Measurements from ENCODE around the gene CCDC60.

The CCDC60 gene

DNA sequence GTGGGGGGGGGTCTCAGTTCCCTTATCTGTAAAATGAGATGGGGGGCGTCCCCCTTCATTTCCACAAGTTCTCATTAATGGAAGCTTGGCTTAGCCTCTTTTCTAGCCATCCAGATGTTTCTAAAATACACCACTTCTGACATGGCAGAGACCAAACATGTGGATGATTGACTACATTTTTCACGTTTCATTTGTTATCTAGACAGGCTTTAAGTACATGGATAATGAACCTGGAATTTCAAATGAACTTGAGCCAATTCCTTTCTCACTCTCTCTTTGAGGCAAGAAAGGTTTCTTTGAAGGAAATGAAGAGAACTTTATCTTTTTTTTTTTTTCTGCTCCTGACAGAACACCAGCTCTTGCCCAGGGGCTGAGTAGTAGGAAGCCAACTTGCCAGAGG, 39.1 kb downstream of the CCDC60 start:
- H3K27me3 ChIP-seq (ENCODE audit: control insufficient read depth, low read length), result no peaks in the 10 kb centered on the region
- no peaks in the 10 kb centered on the region for H3K36me3 ChIP-seq (ENCODE audit: control insufficient read depth, low read length)
- no peak overlapping the region for H3K4me3 ChIP-seq (ENCODE audit: low read length)
- no peak overlapping the region for H3K4me2 ChIP-seq (ENCODE audit: low read length)
- H3K9me2 ChIP-seq (replicated peaks; ENCODE audit: control insufficient read depth, low read length), result no peaks in the 10 kb centered on the region
- no peaks in the 10 kb centered on the region for H3K4me1 ChIP-seq (ENCODE audit: control insufficient read depth, low read length)
- H4K20me1 ChIP-seq (ENCODE audit: control insufficient read depth, insufficient read depth, low read depth, low read length), result no peaks in the 10 kb centered on the region
- H3K27ac ChIP-seq (ENCODE audit: low read depth, low read length), result no peak overlapping the region
- TF ChIP-seq, protein P1, sequence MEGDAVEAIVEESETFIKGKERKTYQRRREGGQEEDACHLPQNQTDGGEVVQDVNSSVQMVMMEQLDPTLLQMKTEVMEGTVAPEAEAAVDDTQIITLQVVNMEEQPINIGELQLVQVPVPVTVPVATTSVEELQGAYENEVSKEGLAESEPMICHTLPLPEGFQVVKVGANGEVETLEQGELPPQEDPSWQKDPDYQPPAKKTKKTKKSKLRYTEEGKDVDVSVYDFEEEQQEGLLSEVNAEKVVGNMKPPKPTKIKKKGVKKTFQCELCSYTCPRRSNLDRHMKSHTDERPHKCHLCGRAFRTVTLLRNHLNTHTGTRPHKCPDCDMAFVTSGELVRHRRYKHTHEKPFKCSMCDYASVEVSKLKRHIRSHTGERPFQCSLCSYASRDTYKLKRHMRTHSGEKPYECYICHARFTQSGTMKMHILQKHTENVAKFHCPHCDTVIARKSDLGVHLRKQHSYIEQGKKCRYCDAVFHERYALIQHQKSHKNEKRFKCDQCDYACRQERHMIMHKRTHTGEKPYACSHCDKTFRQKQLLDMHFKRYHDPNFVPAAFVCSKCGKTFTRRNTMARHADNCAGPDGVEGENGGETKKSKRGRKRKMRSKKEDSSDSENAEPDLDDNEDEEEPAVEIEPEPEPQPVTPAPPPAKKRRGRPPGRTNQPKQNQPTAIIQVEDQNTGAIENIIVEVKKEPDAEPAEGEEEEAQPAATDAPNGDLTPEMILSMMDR (IDR thresholded peaks at IDR 0.05; ENCODE audit: low read depth, low read length, poor library complexity, severe bottlenecking), result no peak
- TF ChIP-seq EZH2phosphoT487 (IDR thresholded peaks at IDR 0.05; ENCODE audit: borderline replicate concordance, low read length), result no peak
- H3K9me3 ChIP-seq (ENCODE audit: control insufficient read depth, insufficient read depth, low read length), result no peaks in the 10 kb centered on the region
- no peaks in the 10 kb centered on the region for H3K79me2 ChIP-seq (ENCODE audit: control insufficient read depth, low read length)
- H3F3A ChIP-seq (ENCODE audit: control insufficient read depth, insufficient read depth), result no peaks in the 10 kb centered on the region

DNA sequence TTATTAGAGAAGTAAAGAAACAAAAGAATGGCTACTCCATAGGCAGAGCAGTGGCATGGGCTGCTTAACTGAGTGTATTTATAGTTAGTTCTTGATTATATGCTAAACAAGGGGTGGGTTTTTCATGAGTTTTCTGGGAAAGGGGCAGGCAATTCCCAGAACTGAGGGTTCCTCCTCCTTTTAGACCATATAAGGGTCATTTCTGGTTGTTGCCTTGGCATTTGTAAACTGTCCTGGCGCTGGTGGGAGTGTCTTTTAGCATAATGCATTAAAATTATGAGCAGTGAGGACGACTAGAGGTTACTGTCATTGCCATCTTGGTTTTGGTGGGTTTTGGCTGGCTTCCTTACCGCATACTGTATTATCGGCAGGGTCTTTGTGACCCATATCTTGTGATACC, 40.1 kb downstream of the CCDC60 start:
- Histone ChIP-seq H3K36me3 (ENCODE audit: control insufficient read depth, low read length) (no peaks in the 10 kb centered on the region), H4K20me1 (ENCODE audit: control insufficient read depth, insufficient read depth, low read depth, low read length) (no peaks in the 10 kb centered on the region), H3K27me3 (ENCODE audit: control insufficient read depth, low read length) (no peaks in the 10 kb centered on the region), H3K4me2 (ENCODE audit: low read length) (no peak overlapping the region), H3K4me1 (ENCODE audit: control insufficient read depth, low read length) (no peaks in the 10 kb centered on the region), H3K9me2 (replicated peaks; ENCODE audit: control insufficient read depth, low read length) (no peaks in the 10 kb centered on the region), H3F3A (ENCODE audit: control insufficient read depth, insufficient read depth) (no peaks in the 10 kb centered on the region), H3K4me3 (ENCODE audit: low read length) (no peak overlapping the region), H3K79me2 (ENCODE audit: control insufficient read depth, low read length) (no peaks in the 10 kb centered on the region), H3K9me3 (ENCODE audit: control insufficient read depth, insufficient read depth, low read length) (no peaks in the 10 kb centered on the region), H3K27ac (ENCODE audit: low read depth, low read length) (no peak overlapping the region)
- TF ChIP-seq EZH2phosphoT487 (IDR thresholded peaks at IDR 0.05; ENCODE audit: borderline replicate concordance, low read length), result no peak
- TF ChIP-seq, protein P1 (IDR thresholded peaks at IDR 0.05; ENCODE audit: low read depth, low read length, poor library complexity, severe bottlenecking), result no peak

DNA sequence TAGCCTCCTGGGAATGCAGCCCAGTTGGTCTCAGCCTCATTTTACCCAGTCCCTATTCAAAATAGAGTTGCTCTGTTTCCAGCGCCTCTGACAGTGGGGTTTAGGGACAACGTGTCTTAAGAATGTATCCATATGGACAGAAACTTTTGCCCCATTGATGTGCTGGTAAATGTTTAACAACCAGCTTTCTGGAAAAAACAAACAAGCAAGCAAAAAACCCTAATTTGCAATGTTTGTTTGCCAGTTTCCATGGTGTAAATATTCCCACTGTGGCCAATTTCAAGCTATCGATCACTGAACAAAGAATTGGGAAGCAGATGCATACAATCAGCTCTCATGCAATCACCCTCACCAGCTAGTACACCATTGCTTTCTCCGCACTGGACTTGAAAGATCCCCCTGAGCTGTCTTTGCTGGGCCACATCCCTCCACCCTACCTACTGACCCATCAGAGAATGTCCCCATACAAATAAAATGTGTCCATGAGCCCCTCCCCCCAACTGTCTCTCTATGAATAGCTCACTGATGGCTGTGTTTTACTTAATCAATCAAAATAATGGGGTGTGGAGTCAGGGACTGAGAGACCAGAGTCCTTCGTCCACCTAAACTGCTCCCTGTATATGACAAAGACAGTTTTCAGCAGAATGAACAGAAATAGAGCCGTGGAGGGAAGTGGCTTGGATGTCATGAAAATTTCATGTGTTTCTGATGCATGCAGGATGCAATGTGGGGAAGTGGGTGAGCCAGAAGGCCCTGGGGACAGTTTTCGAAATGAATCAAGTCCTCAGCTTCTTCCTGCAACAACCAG, 40.8 kb downstream of the CCDC60 start:
- no peaks in the 10 kb centered on the region for H3K9me2 ChIP-seq (replicated peaks; ENCODE audit: control insufficient read depth, low read length)
- H3K27ac ChIP-seq (ENCODE audit: low read depth, low read length), result no peak overlapping the region
- H3K9me3 ChIP-seq (ENCODE audit: control insufficient read depth, insufficient read depth, low read length), result no peaks in the 10 kb centered on the region
- no peaks in the 10 kb centered on the region for H3K27me3 ChIP-seq (ENCODE audit: control insufficient read depth, low read length)
- no peaks in the 10 kb centered on the region for H4K20me1 ChIP-seq (ENCODE audit: control insufficient read depth, insufficient read depth, low read depth, low read length)
- no peaks in the 10 kb centered on the region for H3K4me1 ChIP-seq (ENCODE audit: control insufficient read depth, low read length)
- H3K4me3 ChIP-seq (ENCODE audit: low read length), result no peak overlapping the region
- no peak overlapping the region for H3K4me2 ChIP-seq (ENCODE audit: low read length)
- H3F3A ChIP-seq (ENCODE audit: control insufficient read depth, insufficient read depth), result no peaks in the 10 kb centered on the region
- H3K36me3 ChIP-seq (ENCODE audit: control insufficient read depth, low read length), result no peaks in the 10 kb centered on the region
- no peak for TF ChIP-seq EZH2phosphoT487 (IDR thresholded peaks at IDR 0.05; ENCODE audit: borderline replicate concordance, low read length)
- TF ChIP-seq, protein P1 (IDR thresholded peaks at IDR 0.05; ENCODE audit: low read depth, low read length, poor library complexity, severe bottlenecking), result no peak
- no peaks in the 10 kb centered on the region for H3K79me2 ChIP-seq (ENCODE audit: control insufficient read depth, low read length)

All from DOHH2 (cell line).